CD14-positive monocyte (primary cell): ENCODE measurements around the gene RBM19. TPM values are rescaled to one million over a fixed set of nuclear protein-coding genes. Genes with fewer than 3 reads are reported as not detected.

Experiments
- DNase-seq, 3 donors: peaks; one replicate each; pipeline ENCODE4 v3.0.0-alpha.2; 2011 to 2022
- H2AFZ ChIP-seq: 2 replicates; pipeline ENCODE4 v1.6.0; 2012; ENCODE audit warnings: mild to moderate bottlenecking, low read depth, low read length, inconsistent platforms; ENCODE audit not compliant: insufficient read depth, poor library complexity, severe bottlenecking
- H3K27ac ChIP-seq, 2 donors: 1 replicate in 1 of 2; 2 replicates in 1 of 2; pipeline ENCODE4 v1.5.1; 2012 to 2013; ENCODE audit warnings: low read length in 2 of 2, control low read depth in 1 of 2, inconsistent platforms in 1 of 2, low read depth in 1 of 2, mild to moderate bottlenecking in 1 of 2
- H3K27me3 ChIP-seq, 2 donors: one replicate each; pipeline versions ENCODE4 v1.6.0 to v1.6.1; 2011 to 2013; ENCODE audit warnings: low read length in 2 of 2; ENCODE audit not compliant: control insufficient read depth in 2 of 2, insufficient read depth in 2 of 2
- H3K36me3 ChIP-seq, 2 donors: replicated peaks in 1 of 2; 1 replicate in 1 of 2; 2 replicates in 1 of 2; pipeline versions ENCODE4 v1.5.1 to v1.6.1; 2012 to 2013; ENCODE audit warnings: low read length in 2 of 2, control low read depth in 1 of 2, inconsistent platforms in 1 of 2, mild to moderate bottlenecking in 1 of 2; ENCODE audit not compliant: insufficient read depth in 2 of 2, control insufficient read depth in 1 of 2
- H3K4me1 ChIP-seq, 2 donors: 1 replicate in 1 of 2; 2 replicates in 1 of 2; pipeline versions ENCODE4 v1.5.1 to v1.6.1; 2012 to 2013; ENCODE audit warnings: low read length in 2 of 2, control low read depth in 1 of 2, inconsistent platforms in 1 of 2, mild to moderate bottlenecking in 1 of 2, moderate library complexity in 1 of 2; ENCODE audit not compliant: insufficient read depth in 2 of 2, control insufficient read depth in 1 of 2
- H3K4me2 ChIP-seq: replicated peaks from 2 replicates; pipeline ENCODE3; 2012; ENCODE audit warnings: low read length, moderate library complexity, mild to moderate bottlenecking; ENCODE audit not compliant: poor library complexity, severe bottlenecking; ENCODE audit errors: extremely low read depth
- H3K4me3 ChIP-seq, 3 experiments: fragments of 200-600 bp in 1 of 3; sonication (generic) in 1 of 3; replicated peaks in 1 of 3; 1 replicate in 2 of 3; 2 replicates in 1 of 3; pipeline ENCODE4 v1.5.1; 2011 to 2013; ENCODE audit warnings: low read length in 3 of 3, mild to moderate bottlenecking in 3 of 3, control low read depth in 2 of 3, low read depth in 2 of 3, inconsistent platforms in 1 of 3, moderate library complexity in 1 of 3
- H3K79me2 ChIP-seq: 2 replicates; pipeline ENCODE4 v1.6.0; 2012; ENCODE audit warnings: mild to moderate bottlenecking, control low read depth, inconsistent platforms, low read length, moderate library complexity; ENCODE audit not compliant: insufficient read depth
- H3K9ac ChIP-seq: 2 replicates; pipeline ENCODE4 v1.6.0; 2017; ENCODE audit warnings: low read length, mild to moderate bottlenecking; ENCODE audit not compliant: insufficient read depth, poor library complexity, severe bottlenecking
- H3K9me3 ChIP-seq, 2 donors: replicated peaks in 1 of 2; 1 replicate in 1 of 2; 2 replicates in 1 of 2; pipeline versions ENCODE4 v1.5.1 to v1.6.1; 2012 to 2013; ENCODE audit warnings: low read length in 2 of 2, control low read depth in 1 of 2; ENCODE audit not compliant: control insufficient read depth in 1 of 2, insufficient read depth in 1 of 2
- H4K20me1 ChIP-seq: 2 replicates; pipeline ENCODE4 v1.6.0; 2012; ENCODE audit warnings: mild to moderate bottlenecking, low read length, control low read depth, moderate library complexity; ENCODE audit not compliant: insufficient read depth
- H3K27ac Mint-ChIP-seq, 7 donors: one replicate each; pipeline ENCODE4 v1.8.0; 2020; ENCODE audit warnings: mild to moderate bottlenecking in 7 of 7, mixed read lengths in 7 of 7, moderate library complexity in 6 of 7, inconsistent platforms in 2 of 7
- H3K27me3 Mint-ChIP-seq, 3 donors: one replicate each; pipeline ENCODE4 v1.8.0; 2021 to 2022; ENCODE audit warnings: low read depth in 3 of 3, mild to moderate bottlenecking in 3 of 3, mixed read lengths in 3 of 3, moderate library complexity in 3 of 3, inconsistent platforms in 1 of 3
- H3K36me3 Mint-ChIP-seq, 2 donors: one replicate each; pipeline ENCODE4 v1.8.0; 2020; ENCODE audit warnings: mixed read lengths in 2 of 2, inconsistent platforms in 1 of 2, mild to moderate bottlenecking in 1 of 2
- H3K4me1 Mint-ChIP-seq: one replicate; pipeline ENCODE4 v1.8.0; 2020; ENCODE audit warnings: mild to moderate bottlenecking, mixed read lengths
- H3K4me3 Mint-ChIP-seq, 2 donors: one replicate each; pipeline ENCODE4 v1.8.0; 2020; ENCODE audit warnings: mild to moderate bottlenecking in 2 of 2, mixed read lengths in 2 of 2, moderate library complexity in 1 of 2
- H3K9me3 Mint-ChIP-seq, 7 donors: one replicate each; pipeline ENCODE4 v1.8.0; 2020 to 2022; ENCODE audit warnings: mixed read lengths in 7 of 7, mild to moderate bottlenecking in 6 of 7, moderate library complexity in 6 of 7, inconsistent platforms in 2 of 7
- CTCF ChIP-seq: fragments of 200-600 bp; IDR thresholded peaks from one replicate; pipeline ENCODE4 v1.8.0; 2022; ENCODE audit warnings: antibody characterized with exemption, mild to moderate bottlenecking
- WGBS: methylation state at CpG from one replicate; pipeline ENCODE4 v1.1.5; 2013; ENCODE audit warnings: missing lambda C conversion rate; ENCODE audit not compliant: insufficient coverage; 5-methylcytosine and 5-hydroxymethylcytosine counted together
- intact Hi-C, 2 donors: fragments of 100-400 bp; cut with micrococcal nuclease; formaldehyde crosslinking; loops; one replicate each; pipeline versions ENCODE4 v1.15.0 to v1.15.1; 2023
- polyA plus RNA-seq, 3 donors: library from polyadenylated mRNA; depleted of rRNA in 1 of 3; unstranded in 2 of 3; stranded (reverse) in 1 of 3; fragments of 300-500 nt in 2 of 3; fragments of >200 nt in 1 of 3; fragmentation: Illumina TruSeq in 2 of 3; gene quantifications; 1 replicate in 2 of 3; 2 replicates in 1 of 3; pipeline ENCODE4 v1.2.3, GENCODE V29; 2012 to 2021

RBM19 gene
- polyA plus RNA-seq, 3 donors: 2.1 to 30.4 (median 2.2) TPM

GRCh38 chr12:113823816-113824215 lies 142.3 kb downstream of the RBM19 start:
- H3K27me3 ChIP-seq: no peaks in the 10 kb centered on the region
- peaks cover 0 to 1% (median 0%) of the 10 kb centered on the region in 7 donors for H3K9me3 Mint-ChIP-seq
- H3K4me3 ChIP-seq: no peak overlapping the region
- H3K4me1 ChIP-seq: no peaks in the 10 kb centered on the region
- no peaks in the 10 kb centered on the region for H3K4me1 Mint-ChIP-seq
- no peaks in the 10 kb centered on the region for H4K20me1 ChIP-seq
- H3K4me2 ChIP-seq: no peak overlapping the region
- no peaks in the 10 kb centered on the region for H3K79me2 ChIP-seq
- intact Hi-C loops: no loop called here
- 95% methylated on average over 4 of the region's 5 CpGs for WGBS
- no peak overlapping the region for H3K4me3 Mint-ChIP-seq
- H3K36me3 Mint-ChIP-seq: peaks cover 5 to 6% of the 10 kb centered on the region in 2 donors
- no peak for TF ChIP-seq CTCF
- no peak overlapping the region for H2AFZ ChIP-seq
- H3K27ac ChIP-seq: no peak overlapping the region
- peaks cover 5 to 9% of the 10 kb centered on the region in 2 donors for H3K36me3 ChIP-seq
- DNase-seq: no peak
- H3K9ac ChIP-seq: no peak overlapping the region
- no peaks in the 10 kb centered on the region for H3K27me3 Mint-ChIP-seq
- no peak overlapping the region for H3K27ac Mint-ChIP-seq
- no peaks in the 10 kb centered on the region for H3K9me3 ChIP-seq

- peaks cover 5 to 6% of the 10 kb centered on the region in 2 donors for H3K36me3 Mint-ChIP-seq
- peaks cover 0 to 1% (median 0%) of the 10 kb centered on the region in 7 donors for H3K9me3 Mint-ChIP-seq
- Histone ChIP-seq H4K20me1 (no peaks in the 10 kb centered on the region), H3K4me3 (no peak overlapping the region), H3K4me1 (no peaks in the 10 kb centered on the region), H3K4me2 (no peak overlapping the region), H2AFZ (no peak overlapping the region), H3K27ac (no peak overlapping the region), H3K36me3 (peaks cover 5 to 9% of the 10 kb centered on the region in 2 donors), H3K79me2 (no peaks in the 10 kb centered on the region), H3K27me3 (no peaks in the 10 kb centered on the region), H3K9ac (no peak overlapping the region), H3K9me3 (no peaks in the 10 kb centered on the region)
- no peak overlapping the region for H3K4me3 Mint-ChIP-seq
- no peaks in the 10 kb centered on the region for H3K4me1 Mint-ChIP-seq
- TF ChIP-seq CTCF: no peak
- 94% methylated on average over 15 of the region's 16 CpGs for WGBS
- no peak for DNase-seq
- no peaks in the 10 kb centered on the region for H3K27me3 Mint-ChIP-seq
- no peak overlapping the region for H3K27ac Mint-ChIP-seq
- intact Hi-C loops: no loop called here
Observed at GRCh38 chr12:113823016-113823415, 143.1 kb downstream of the RBM19 start.
